NT2/D1 (cell line): ENCODE data around the gene SCIN.
A peak's percentile ranks its signal among the peaks of the same experiment; 100 is the strongest.
"Not testable (repeated sequence)": the region's sequence is repeated elsewhere in the genome, so short reads cannot be mapped to it uniquely, and the experiment has no call there.

Experiments
- DNase-seq: peaks from one replicate; pipeline ENCODE4 v3.0.0-alpha.2; 2011; ENCODE audit warnings: low read depth, low spot score
- H3K27me3 ChIP-seq: 2 replicates; pipeline ENCODE4 v1.6.0; 2011; ENCODE audit warnings: mild to moderate bottlenecking; ENCODE audit not compliant: insufficient read length, insufficient read depth
- H3K36me3 ChIP-seq: 2 replicates; pipeline ENCODE4 v1.6.1; 2011; ENCODE audit warnings: mild to moderate bottlenecking, low read length, mixed read lengths; ENCODE audit not compliant: insufficient read depth, insufficient read length
- H3K4me1 ChIP-seq: 2 replicates; pipeline ENCODE4 v1.5.1; 2011; ENCODE audit not compliant: insufficient read depth, insufficient read length
- H3K4me3 ChIP-seq: 2 replicates; pipeline ENCODE4 v1.5.1; 2011; ENCODE audit warnings: low read depth; ENCODE audit not compliant: insufficient read length
- H3K9ac ChIP-seq: 2 replicates; pipeline ENCODE4 v1.6.0; 2011; ENCODE audit warnings: low read depth; ENCODE audit not compliant: insufficient read length
- H3K9me3 ChIP-seq: 2 replicates; pipeline ENCODE4 v1.5.1; 2011; ENCODE audit warnings: mild to moderate bottlenecking, low read length; ENCODE audit not compliant: insufficient read depth
- SUZ12 ChIP-seq: IDR thresholded peaks from 2 replicates; pipeline ENCODE4 v1.6.1; 2011; ENCODE audit not compliant: insufficient read length, insufficient read depth; ENCODE audit errors: extremely low read depth
- YY1 ChIP-seq: IDR thresholded peaks from 2 replicates; pipeline ENCODE4 v1.6.1; 2011; ENCODE audit not compliant: insufficient read length, insufficient read depth
- ZNF274 ChIP-seq: IDR thresholded peaks from 2 replicates; pipeline ENCODE4 v1.6.1; 2011; ENCODE audit warnings: mild to moderate bottlenecking, low read depth, low read length

SCIN gene

DNA sequence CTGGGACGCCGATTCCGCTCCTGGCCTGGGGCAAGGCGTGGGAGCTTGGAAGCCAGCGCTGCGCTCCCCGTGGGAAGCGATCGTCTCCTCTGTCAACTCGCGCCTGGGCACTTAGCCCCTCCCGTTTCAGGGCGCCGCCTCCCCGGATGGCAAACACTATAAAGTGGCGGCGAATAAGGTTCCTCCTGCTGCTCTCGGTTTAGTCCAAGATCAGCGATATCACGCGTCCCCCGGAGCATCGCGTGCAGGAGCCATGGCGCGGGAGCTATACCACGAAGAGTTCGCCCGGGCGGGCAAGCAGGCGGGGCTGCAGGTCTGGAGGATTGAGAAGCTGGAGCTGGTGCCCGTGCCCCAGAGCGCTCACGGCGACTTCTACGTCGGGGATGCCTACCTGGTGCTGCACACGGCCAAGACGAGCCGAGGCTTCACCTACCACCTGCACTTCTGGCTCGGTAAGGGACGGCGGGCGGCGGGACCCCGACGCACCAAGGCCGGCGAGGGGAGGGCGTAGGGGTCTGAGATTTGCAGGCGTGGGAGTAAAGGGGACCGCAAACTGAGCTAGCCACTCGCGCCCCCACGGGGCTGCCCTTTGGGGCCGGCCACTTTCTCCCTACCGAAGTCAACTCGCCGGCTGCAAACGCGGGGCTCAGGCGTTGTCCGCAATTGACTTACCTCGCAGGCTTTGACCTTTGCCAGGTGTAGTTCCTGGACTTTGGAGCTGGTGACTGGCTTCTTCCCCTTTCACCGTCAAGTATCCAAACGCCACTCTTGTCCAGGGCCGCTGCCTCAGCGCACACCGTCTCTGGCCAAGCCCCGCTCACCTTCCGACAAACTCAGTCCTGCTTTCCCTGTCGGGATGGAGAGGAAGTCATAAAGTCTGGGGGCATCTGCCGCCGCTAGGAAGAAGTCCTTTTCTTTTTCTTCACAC lies at the start of gene SCIN:
Gene SCIN, plus strand, starts transcription at position 187 of the 928 bp plus-strand sequence. Its CDS starts 67 bp downstream, at position 254.
- H3K9me3 ChIP-seq, result no peaks in the 10 kb centered on the region
- H3K4me1 ChIP-seq, result no peaks in the 10 kb centered on the region
- H3K9ac ChIP-seq, result peak within 1 kb of the TSS; percentile 46
- peak; percentile 16 for DNase-seq
- peak within 1 kb of the TSS; percentile 42 for H3K4me3 ChIP-seq
- no peaks in the 10 kb centered on the region for H3K36me3 ChIP-seq
- peaks cover 56% of the 10 kb centered on the region for H3K27me3 ChIP-seq
- no peak for TF ChIP-seq YY1
- TF ChIP-seq SUZ12, result peak; percentile 32
- TF ChIP-seq ZNF274, result no peak

GRCh38 chr7:12524794-12525386 lies 45.6 kb upstream of the SCIN start:
- H3K4me1 ChIP-seq, result no peaks in the 10 kb centered on the region
- TF ChIP-seq YY1 (no peak), SUZ12 (no peak), ZNF274 (no peak)
- no peak for DNase-seq
- H3K9me3 ChIP-seq, result no peaks in the 10 kb centered on the region
- no peaks in the 10 kb centered on the region for H3K27me3 ChIP-seq
- H3K4me3 ChIP-seq, result no peak overlapping the region
- no peak overlapping the region for H3K9ac ChIP-seq
- no peaks in the 10 kb centered on the region for H3K36me3 ChIP-seq

- H3K27me3 ChIP-seq, H3K4me3 ChIP-seq, DNase-seq: not testable (repeated sequence)
Measured at GRCh38 chr7:12526693-12527092, 43.8 kb upstream of the SCIN start.

GRCh38 chr7:12527670-12528069 lies 42.9 kb upstream of the SCIN start:
- not testable (repeated sequence) for H3K4me3 ChIP-seq, H3K9me3 ChIP-seq, H3K36me3 ChIP-seq, H3K27me3 ChIP-seq, DNase-seq, H3K9ac ChIP-seq, H3K4me1 ChIP-seq

More at GRCh38 chr7:12526693-12527092, 43.8 kb upstream of the SCIN start:
- not testable (repeated sequence) for H3K9ac ChIP-seq, H3K36me3 ChIP-seq, H3K4me1 ChIP-seq, H3K9me3 ChIP-seq

DNA sequence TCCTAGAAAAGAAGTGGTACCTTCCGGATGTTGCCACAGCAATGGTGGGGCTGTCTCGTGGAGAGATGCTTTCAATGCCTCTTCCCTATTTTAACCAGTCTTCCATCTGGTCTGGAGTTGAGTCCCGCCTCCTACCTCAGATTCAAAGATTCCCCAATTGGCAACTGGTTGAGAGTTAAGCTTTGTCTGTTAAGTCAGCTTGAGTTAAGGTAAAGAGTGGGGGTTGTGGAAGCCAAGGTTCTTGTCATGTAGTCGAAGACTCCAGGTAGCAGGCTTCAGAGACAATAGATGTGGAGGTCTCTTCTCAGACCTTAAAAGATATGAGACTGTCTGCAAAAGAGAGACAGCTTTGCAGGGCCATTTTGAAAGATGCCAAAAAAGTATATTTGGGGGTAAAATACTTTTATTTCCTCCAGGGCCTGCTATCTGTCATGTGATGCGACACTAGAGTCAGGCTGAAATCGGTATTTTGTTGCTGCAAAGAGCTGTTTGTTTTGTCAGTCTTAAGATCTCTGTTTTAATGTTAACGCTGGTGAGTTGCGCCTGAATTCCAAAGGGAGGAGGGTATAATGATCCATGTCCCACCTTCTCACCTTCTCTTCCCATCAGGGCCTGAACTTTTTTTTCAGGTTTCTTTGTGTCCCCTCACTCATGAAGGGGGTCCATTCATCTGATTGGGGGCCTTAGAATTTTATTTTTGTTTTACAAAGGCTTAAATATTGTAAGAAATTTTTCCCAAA lies 40.4 kb upstream of the SCIN start:
- Histone ChIP-seq H3K9ac (no peak overlapping the region), H3K27me3 (no peaks in the 10 kb centered on the region), H3K4me1 (no peaks in the 10 kb centered on the region), H3K9me3 (no peaks in the 10 kb centered on the region; the same call in 1 of the 2 replicates), H3K4me3 (no peak overlapping the region), H3K36me3 (no peaks in the 10 kb centered on the region)
- peak; percentile 46 for DNase-seq
- TF ChIP-seq ZNF274 (no peak), SUZ12 (no peak), YY1 (no peak)

- H3K27me3 ChIP-seq, result no peaks in the 10 kb centered on the region
- no peak overlapping the region for H3K9ac ChIP-seq
- peaks cover 11% of the 10 kb centered on the region; the same call in 1 of the 2 replicates for H3K9me3 ChIP-seq
- no peak overlapping the region for H3K4me3 ChIP-seq
- H3K4me1 ChIP-seq, result no peaks in the 10 kb centered on the region
- no peaks in the 10 kb centered on the region for H3K36me3 ChIP-seq
- DNase-seq, result no peak
- TF ChIP-seq ZNF274 (no peak), SUZ12 (no peak), YY1 (no peak)
Measured at GRCh38 chr7:12531784-12532183, 38.7 kb upstream of the SCIN start.

GRCh38 chr7:12534046-12534445 lies 36.5 kb upstream of the SCIN start:
- Histone ChIP-seq H3K27me3 (no peaks in the 10 kb centered on the region), H3K9ac (no peak overlapping the region), H3K4me1 (no peaks in the 10 kb centered on the region), H3K36me3 (no peaks in the 10 kb centered on the region), H3K4me3 (no peak overlapping the region), H3K9me3 (peaks cover 11% of the 10 kb centered on the region; the same call in 1 of the 2 replicates)
- TF ChIP-seq YY1 (no peak), SUZ12 (no peak), ZNF274 (no peak)
- no peak for DNase-seq
